Ovary (tissue), 1 donor: ENCODE results near the gene FAM149B1.

Source experiments
- EP300 ChIP-seq: sonication (generic); formaldehyde crosslinking; IDR thresholded peaks from one replicate; pipeline ENCODE4 v1.6.1; 2017; ENCODE audit warnings: antibody characterized with exemption
- POLR2A ChIP-seq: fragments of 450-650 bp; IDR thresholded peaks from one replicate; pipeline ENCODE4 v1.6.1; 2017; ENCODE audit warnings: antibody characterized with exemption, mild to moderate bottlenecking, moderate library complexity

DNA sequence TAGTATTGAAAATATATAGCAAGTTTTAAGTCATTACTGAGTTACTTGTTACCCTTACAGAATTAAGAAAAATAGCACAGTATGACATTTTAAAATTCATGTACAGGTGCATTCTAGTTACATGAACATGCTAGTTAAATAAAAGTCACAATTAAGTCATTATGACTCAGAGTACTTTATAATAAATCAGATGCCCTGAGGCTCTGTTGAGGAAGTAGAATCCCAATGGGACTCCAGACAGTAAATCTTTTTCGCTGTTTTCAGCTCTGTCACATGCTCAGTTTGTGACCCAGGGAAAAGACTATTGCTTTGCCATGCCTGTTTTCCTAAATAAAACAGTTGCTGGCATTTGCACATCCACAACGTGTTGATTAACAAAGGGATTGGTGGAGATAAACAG lies 36.6 kb upstream of the FAM149B1 start:
- TF ChIP-seq POLR2A (no peak), EP300 (no peak)
